ENCODE measurements around the gene C10orf95.

DNA sequence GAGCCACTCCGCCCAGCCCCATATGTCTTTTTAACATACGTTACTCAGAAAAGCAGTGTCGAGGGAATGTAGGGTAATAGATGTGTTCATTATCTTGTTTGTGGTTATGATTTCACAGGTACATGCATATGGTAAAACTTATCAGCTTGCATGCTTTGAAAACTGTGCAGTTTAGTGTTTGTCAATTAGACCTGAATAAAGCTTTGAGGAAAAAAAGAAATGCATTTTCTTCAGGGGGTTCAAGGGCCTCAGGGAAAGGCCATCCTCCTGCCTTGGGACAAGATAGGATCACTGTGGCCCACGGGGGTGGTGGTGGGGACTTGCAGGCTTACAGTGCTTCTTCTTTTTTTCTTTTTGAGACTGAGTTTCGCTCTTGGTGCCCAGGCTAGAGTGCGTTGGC lies 16.0 kb upstream of the C10orf95 start:
- TF ChIP-seq, protein P1, sequence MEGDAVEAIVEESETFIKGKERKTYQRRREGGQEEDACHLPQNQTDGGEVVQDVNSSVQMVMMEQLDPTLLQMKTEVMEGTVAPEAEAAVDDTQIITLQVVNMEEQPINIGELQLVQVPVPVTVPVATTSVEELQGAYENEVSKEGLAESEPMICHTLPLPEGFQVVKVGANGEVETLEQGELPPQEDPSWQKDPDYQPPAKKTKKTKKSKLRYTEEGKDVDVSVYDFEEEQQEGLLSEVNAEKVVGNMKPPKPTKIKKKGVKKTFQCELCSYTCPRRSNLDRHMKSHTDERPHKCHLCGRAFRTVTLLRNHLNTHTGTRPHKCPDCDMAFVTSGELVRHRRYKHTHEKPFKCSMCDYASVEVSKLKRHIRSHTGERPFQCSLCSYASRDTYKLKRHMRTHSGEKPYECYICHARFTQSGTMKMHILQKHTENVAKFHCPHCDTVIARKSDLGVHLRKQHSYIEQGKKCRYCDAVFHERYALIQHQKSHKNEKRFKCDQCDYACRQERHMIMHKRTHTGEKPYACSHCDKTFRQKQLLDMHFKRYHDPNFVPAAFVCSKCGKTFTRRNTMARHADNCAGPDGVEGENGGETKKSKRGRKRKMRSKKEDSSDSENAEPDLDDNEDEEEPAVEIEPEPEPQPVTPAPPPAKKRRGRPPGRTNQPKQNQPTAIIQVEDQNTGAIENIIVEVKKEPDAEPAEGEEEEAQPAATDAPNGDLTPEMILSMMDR (IDR thresholded peaks at IDR 0.05), result no peak
- no peak for TF ChIP-seq EZH2 (IDR thresholded peaks at IDR 0.05; ENCODE audit: borderline replicate concordance, insufficient read depth, low read depth, low read length, poor library complexity, severe bottlenecking)

Measured in B cell (primary cell).